IMR-90 (cell line): ENCODE measurements around the gene PGA5. TPM values are rescaled to one million over a fixed set of nuclear protein-coding genes. Genes with fewer than 3 reads are reported as not detected.

Source experiments
- ATAC-seq: fragments of 200-7000 bp; cut with Tn5 transposase; 2 replicates; pipeline ENCODE4 v1.9.1; 2020; ENCODE audit warnings: low read depth, mild to moderate bottlenecking, moderate library complexity
- BruUV-seq: library from RNA; stranded (reverse); fragments of 400-500 nt; replicated peaks from 2 replicates; lab custom pipeline; 2021; lab: Mats Ljungman, UMichigan
- CTCF ChIA-PET: fragments of 300-600 bp; formaldehyde crosslinking; extraction: SDS; loops from one replicate; lab custom pipeline; 2021; ENCODE audit warnings: antibody characterized with exemption; lab: Yijun Ruan, JAX
- POLR2A ChIA-PET: fragments of 300-600 bp; sonication (Branson Sonifier 250); formaldehyde crosslinking; loops from one replicate; lab custom pipeline; 2022; ENCODE audit warnings: antibody characterized with exemption; ENCODE audit not compliant: unreplicated experiment; lab: Charles Lee
- DNase-seq: peaks from one replicate; pipeline ENCODE4 v3.0.0; 2013
- H2AFZ ChIP-seq: replicated peaks from 2 replicates; pipeline ENCODE3; 2013; ENCODE audit warnings: low read length, mild to moderate bottlenecking; ENCODE audit not compliant: poor library complexity
- H2AK5ac ChIP-seq: 2 replicates; pipeline ENCODE4 v1.6.1; 2013; ENCODE audit warnings: low read depth, low read length, inconsistent platforms
- H2AK9ac ChIP-seq: replicated peaks from 2 replicates; pipeline ENCODE3; 2013; ENCODE audit warnings: mild to moderate bottlenecking, low read depth, low read length, moderate library complexity; ENCODE audit not compliant: poor library complexity
- H2BK120ac ChIP-seq: 2 replicates; pipeline ENCODE4 v1.6.1; 2013; ENCODE audit warnings: low read depth, low read length, inconsistent platforms
- H2BK15ac ChIP-seq: 3 replicates; pipeline ENCODE4 v1.6.1; 2013; ENCODE audit warnings: low read depth, low read length, inconsistent platforms
- H2BK20ac ChIP-seq: 2 replicates; pipeline ENCODE4 v1.6.1; 2013; ENCODE audit warnings: low read depth, mild to moderate bottlenecking, inconsistent platforms, low read length, moderate library complexity
- H2BK5ac ChIP-seq: 2 replicates; pipeline ENCODE4 v1.6.1; 2013; ENCODE audit warnings: mild to moderate bottlenecking, low read depth, low read length, inconsistent platforms; ENCODE audit not compliant: poor library complexity, severe bottlenecking
- H3K14ac ChIP-seq: replicated peaks from 2 replicates; pipeline ENCODE4 v1.6.1; 2013; ENCODE audit warnings: low read depth, low read length, inconsistent platforms
- H3K18ac ChIP-seq: 2 replicates; pipeline ENCODE4 v1.6.1; 2013; ENCODE audit warnings: low read depth, low read length, control low read depth
- H3K23ac ChIP-seq: 2 replicates; pipeline ENCODE4 v1.6.1; 2013; ENCODE audit warnings: low read depth, low read length, inconsistent platforms
- H3K27ac ChIP-seq: 2 replicates; pipeline ENCODE4 v1.5.1; 2013; ENCODE audit warnings: mild to moderate bottlenecking, control low read depth, low read length; ENCODE audit not compliant: insufficient read depth
- H3K27me3 ChIP-seq: 2 replicates; pipeline ENCODE4 v1.6.1; 2013; ENCODE audit warnings: low read length; ENCODE audit not compliant: control insufficient read depth, insufficient read depth
- H3K36me3 ChIP-seq: 2 replicates; pipeline ENCODE4 v1.6.1; 2013; ENCODE audit warnings: low read length, mixed read lengths; ENCODE audit not compliant: control insufficient read depth, insufficient read depth
- H3K4ac ChIP-seq: 2 replicates; pipeline ENCODE4 v1.6.1; 2013; ENCODE audit warnings: low read depth, low read length, inconsistent platforms
- H3K4me1 ChIP-seq: 2 replicates; pipeline ENCODE4 v1.6.1; 2013; ENCODE audit warnings: low read length, mixed read lengths; ENCODE audit not compliant: control insufficient read depth, insufficient read depth
- H3K4me2 ChIP-seq: 2 replicates; pipeline ENCODE4 v1.6.1; 2013; ENCODE audit warnings: low read depth, mild to moderate bottlenecking, control low read depth, low read length, moderate library complexity
- H3K4me3 ChIP-seq: 2 replicates; pipeline ENCODE4 v1.5.1; 2013; ENCODE audit warnings: low read depth, mild to moderate bottlenecking, control low read depth, low read length, moderate library complexity; ENCODE audit not compliant: insufficient read depth
- H3K56ac ChIP-seq: 2 replicates; pipeline ENCODE4 v1.6.1; 2013; ENCODE audit warnings: low read length, inconsistent platforms; ENCODE audit not compliant: insufficient read depth; ENCODE audit errors: extremely low read depth
- H3K79me1 ChIP-seq, 2 experiments: 2 replicates each; pipeline ENCODE4 v1.6.1; 2013; ENCODE audit warnings: low read length in 2 of 2, inconsistent platforms in 1 of 2, low read depth in 1 of 2
- H3K9ac ChIP-seq: 2 replicates; pipeline ENCODE4 v1.6.1; 2013; ENCODE audit warnings: low read depth, low read length, control low read depth
- H3K9me1 ChIP-seq: 2 replicates; pipeline ENCODE4 v1.6.1; 2013; ENCODE audit warnings: low read length, inconsistent platforms; ENCODE audit not compliant: insufficient read depth
- H3K9me3 ChIP-seq: 2 replicates; pipeline ENCODE4 v1.6.1; 2013; ENCODE audit warnings: low read length; ENCODE audit not compliant: control insufficient read depth, insufficient read depth
- H4K20me1 ChIP-seq: 2 replicates; pipeline ENCODE4 v1.6.1; 2013; ENCODE audit warnings: low read length, inconsistent platforms; ENCODE audit not compliant: insufficient read depth
- H4K5ac ChIP-seq: 2 replicates; pipeline ENCODE4 v1.6.1; 2013; ENCODE audit warnings: mild to moderate bottlenecking, low read depth, low read length, control low read depth
- H4K8ac ChIP-seq, 2 experiments: 2 replicates each; pipeline ENCODE4 v1.6.1; 2013; ENCODE audit warnings: low read depth in 2 of 2, low read length in 2 of 2, control low read depth in 1 of 2, inconsistent platforms in 1 of 2
- H4K91ac ChIP-seq: 2 replicates; pipeline ENCODE4 v1.6.1; 2013; ENCODE audit warnings: low read depth, low read length, inconsistent platforms; ENCODE audit not compliant: insufficient read depth
- BHLHE40 ChIP-seq: fragments of 150-350 bp; IDR thresholded peaks from 2 replicates; pipeline ENCODE4 v1.6.1; 2016; ENCODE audit warnings: mild to moderate bottlenecking, low read depth, low read length
- CEBPB ChIP-seq: IDR thresholded peaks from 2 replicates; pipeline ENCODE4 v1.6.1; 2012; ENCODE audit warnings: low read depth, low read length, improper control_type of control experiment
- CHD1 ChIP-seq: IDR thresholded peaks from 2 replicates; pipeline ENCODE4 v1.6.1; 2012; ENCODE audit warnings: low read depth, low read length, improper control_type of control experiment
- FOS ChIP-seq: fragments of 150-350 bp; IDR thresholded peaks from 2 replicates; pipeline ENCODE4 v1.6.1; 2016; ENCODE audit warnings: low read depth, low read length
- MAFK ChIP-seq: IDR thresholded peaks from 2 replicates; pipeline ENCODE4 v1.6.1; 2012; ENCODE audit warnings: low read depth, low read length, improper control_type of control experiment
- MAZ ChIP-seq: IDR thresholded peaks from 2 replicates; pipeline ENCODE4 v1.6.1; 2012; ENCODE audit warnings: low read depth, mild to moderate bottlenecking, low read length, improper control_type of control experiment, moderate library complexity, borderline replicate concordance
- MXI1 ChIP-seq: IDR thresholded peaks from 2 replicates; pipeline ENCODE4 v1.6.1; 2012; ENCODE audit warnings: low read depth, mild to moderate bottlenecking, low read length, moderate library complexity, borderline replicate concordance
- POLR2A ChIP-seq: IDR thresholded peaks from 2 replicates; pipeline ENCODE4 v1.6.1; 2012; ENCODE audit warnings: mild to moderate bottlenecking, low read depth, low read length
- RAD21 ChIP-seq: IDR thresholded peaks from 2 replicates; pipeline ENCODE4 v1.6.1; 2012; ENCODE audit warnings: low read length, improper control_type of control experiment
- RFX5 ChIP-seq: IDR thresholded peaks from 2 replicates; pipeline ENCODE4 v1.8.0; 2012; ENCODE audit warnings: low read depth, mild to moderate bottlenecking, low read length, moderate library complexity
- SMC3 ChIP-seq: fragments of 150-350 bp; IDR thresholded peaks from 2 replicates; pipeline ENCODE4 v1.6.1; 2016; ENCODE audit warnings: low read depth, mild to moderate bottlenecking, antibody characterized with exemption, low read length, moderate library complexity
- WGBS, 2 experiments: methylation state at CpG; one replicate each; pipeline versions ENCODE4 v1.1.5 to v1.1.7; 2013; ENCODE audit warnings: missing lambda C conversion rate in 2 of 2; ENCODE audit not compliant: insufficient read length in 1 of 2; ENCODE audit errors: extremely low coverage in 2 of 2; 5-methylcytosine and 5-hydroxymethylcytosine counted together
- dilution Hi-C: fragments of 300-500 bp; cut with HindIII; formaldehyde crosslinking; loops from one replicate; pipeline ENCODE4 v1.14.3; 2018; ENCODE audit warnings: low sequenced_read_pairs; ENCODE audit not compliant: unreplicated experiment
- in situ Hi-C: fragments of 300-500 bp; cut with MboI; formaldehyde crosslinking; loops from 3 replicates; pipeline ENCODE4 v1.14.3; 2019; ENCODE audit warnings: low sequenced_read_pairs, inconsistent platforms, mixed read lengths
- intact Hi-C: fragments of 100-400 bp; cut with micrococcal nuclease; formaldehyde crosslinking; loops from 2 replicates; pipeline ENCODE4 v1.10.0; 2022
- polyA plus RNA-seq, 3 experiments: library from polyadenylated mRNA; depleted of rRNA; stranded (reverse); fragments of >200 nt; gene quantifications; 2 replicates each; pipeline ENCODE4 v1.2.3, GENCODE V29; 2012; ENCODE audit warnings: low replicate concordance in 1 of 3
- total RNA-seq: library from RNA; depleted of rRNA; stranded (reverse); fragments of >200 nt; gene quantifications from 2 replicates; pipeline ENCODE4 v1.2.3, GENCODE V29; 2012

The PGA5 gene
- total and polyA plus RNA-seq, 2 of the 4 experiments (the other 2 are of a cell fraction), result not detected

DNA sequence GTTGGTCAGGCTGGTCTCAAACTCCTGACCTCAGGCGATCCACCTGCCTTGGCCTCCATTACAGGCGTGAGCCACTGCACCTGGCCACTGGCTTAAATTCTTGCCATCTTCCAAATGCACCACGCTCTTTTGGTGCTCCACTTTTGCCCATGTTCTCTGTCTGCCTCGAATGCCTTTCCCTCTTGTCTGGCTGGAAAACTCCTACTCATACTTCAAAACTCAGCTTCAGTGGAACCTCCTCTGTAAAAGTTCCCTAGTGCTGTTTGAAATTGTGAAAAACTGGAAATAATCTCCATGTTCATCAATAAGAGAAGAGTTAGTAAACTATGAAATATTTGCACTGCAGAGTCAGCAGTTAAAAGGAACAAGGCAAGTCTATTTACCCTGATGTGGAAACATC is 42.6 kb downstream of the PGA5 start:
- Histone ChIP-seq H2BK5ac (no peak overlapping the region), H2BK20ac (no peak overlapping the region), H3K4ac (no peak overlapping the region), H3K79me1 (no peaks in the 10 kb centered on the region), H3K14ac (no peak overlapping the region), H2AK5ac (no peak overlapping the region), H3K27me3 (no peaks in the 10 kb centered on the region), H3K56ac (no peak overlapping the region), H3K9ac (no peak overlapping the region), H4K20me1 (no peaks in the 10 kb centered on the region), H3K9me3 (no peaks in the 10 kb centered on the region), H3K18ac (no peak overlapping the region), H3K9me1 (peaks cover 4% of the 10 kb centered on the region; the same call in 1 of the 2 replicates), H2BK120ac (no peak overlapping the region), H3K4me1 (no peaks in the 10 kb centered on the region), H4K8ac (no peak overlapping the region), H2AK9ac (no peak overlapping the region), H2AFZ (no peak overlapping the region), H3K4me2 (no peak overlapping the region), H3K23ac (no peak overlapping the region), H2BK15ac (no peak overlapping the region), H3K4me3 (no peak overlapping the region), H4K5ac (no peak overlapping the region), H3K27ac (no peak overlapping the region), H3K36me3 (no peaks in the 10 kb centered on the region), H4K91ac (no peak overlapping the region)
- ATAC-seq (no peak), DNase-seq (no peak)
- dilution Hi-C loops (no loop called here), in situ Hi-C loops (no loop called here), intact Hi-C loops (no loop called here)
- CTCF ChIA-PET, result no interaction called here
- 92% methylated on average over 3 of the region's 4 CpGs; no CpG with 5 or more reads in 1 of the 2 experiments for WGBS, 2 experiments
- POLR2A ChIA-PET, result no interaction called here
- TF ChIP-seq RAD21 (no peak), SMC3 (no peak), BHLHE40 (no peak), POLR2A (no peak), CHD1 (no peak), MAZ (no peak), MXI1 (no peak), RFX5 (no peak), FOS (no peak), CEBPB (no peak), MAFK (no peak)
- no TSS peak for BruUV-seq
